ENCODE results near the gene FAM161A.

Gene FAM161A

GRCh38 chr2:61789807-61790602 lies 63.9 kb downstream of the FAM161A start:
- no peak for DNase-seq (ENCODE audit: low read depth)
- TF ChIP-seq CTCF (conservative IDR thresholded peaks at IDR 0.05; ENCODE audit: low read length) = no peak
- H3K4me3 ChIP-seq (ENCODE audit: low read length) = no peak overlapping the region

DNA sequence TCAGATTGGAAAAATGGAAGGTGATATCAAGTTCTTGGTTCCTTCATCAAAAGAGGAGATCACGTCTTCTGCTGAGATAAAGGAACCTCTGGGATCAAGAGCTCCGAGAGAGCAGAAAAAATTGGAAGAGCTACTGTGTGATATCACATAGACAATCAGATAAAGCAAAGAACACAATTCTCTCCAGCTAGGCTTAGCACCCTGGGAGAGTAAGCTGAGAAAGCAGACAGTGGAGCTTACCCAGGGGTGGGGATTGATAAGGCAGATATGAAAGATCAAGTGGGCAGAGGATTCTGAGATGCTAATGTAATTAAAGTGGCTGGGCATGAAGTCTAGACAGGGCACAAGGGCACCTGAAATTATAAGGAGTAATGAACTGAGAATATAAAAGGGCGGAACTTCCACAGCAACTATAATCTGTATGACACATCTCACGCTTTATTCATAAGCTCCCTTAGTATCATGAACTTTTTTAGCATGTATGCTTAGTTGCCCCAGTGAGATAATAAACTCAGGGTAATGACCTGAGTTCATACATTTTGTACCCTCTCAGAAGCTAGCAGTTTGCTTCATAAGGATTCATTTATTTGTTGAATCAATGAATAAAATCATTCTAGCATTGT lies 65.8 kb downstream of the FAM161A start:
- no peak for TF ChIP-seq CTCF (conservative IDR thresholded peaks at IDR 0.05; ENCODE audit: low read length)
- DNase-seq (ENCODE audit: low read depth) = no peak
- H3K4me3 ChIP-seq (ENCODE audit: low read length) = no peak overlapping the region

GRCh38 chr2:61786876-61787275 lies 67.0 kb downstream of the FAM161A start:
- no peak for TF ChIP-seq CTCF (conservative IDR thresholded peaks at IDR 0.05; ENCODE audit: low read length)
- DNase-seq (ENCODE audit: low read depth) = peak; percentile 23
- H3K4me3 ChIP-seq (ENCODE audit: low read length) = no peak overlapping the region

DNA sequence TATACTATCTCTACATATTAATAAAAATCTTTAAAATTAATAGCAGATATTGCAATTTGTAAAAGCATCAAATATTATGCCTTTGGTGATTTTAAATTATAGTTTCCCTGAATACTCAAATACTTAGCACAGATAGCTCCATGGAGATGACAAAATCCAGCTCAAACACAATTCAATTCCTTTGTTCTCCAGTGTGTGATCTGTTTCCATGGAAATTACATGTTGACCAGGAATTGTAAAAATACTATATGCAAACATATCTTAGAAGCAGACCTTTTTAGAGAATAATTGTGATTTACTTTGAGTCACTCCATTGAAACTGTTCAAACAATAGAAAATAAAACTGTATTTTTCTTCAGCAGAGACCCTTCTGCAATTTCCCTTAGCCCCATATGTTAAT lies 68.3 kb downstream of the FAM161A start:
- H3K4me3 ChIP-seq (ENCODE audit: low read length) = no peak overlapping the region
- TF ChIP-seq CTCF (conservative IDR thresholded peaks at IDR 0.05; ENCODE audit: low read length) = no peak
- DNase-seq (ENCODE audit: low read depth) = no peak

GRCh38 chr2:61784643-61785042 lies 69.2 kb downstream of the FAM161A start:
- H3K4me3 ChIP-seq (ENCODE audit: low read length) = no peak overlapping the region
- TF ChIP-seq CTCF (conservative IDR thresholded peaks at IDR 0.05; ENCODE audit: low read length) = no peak
- no peak for DNase-seq (ENCODE audit: low read depth)

GRCh38 chr2:61775956-61776570 lies 77.8 kb downstream of the FAM161A start:
- TF ChIP-seq CTCF (conservative IDR thresholded peaks at IDR 0.05; ENCODE audit: low read length) = no peak
- H3K4me3 ChIP-seq (ENCODE audit: low read length) = no peak overlapping the region
- no peak for DNase-seq (ENCODE audit: low read depth)

Data from AG10803 (cell line).